ENCODE data around the gene MYRIP.
"Not testable (repeated sequence)": the region's sequence is repeated elsewhere in the genome, so short reads cannot be mapped to it uniquely, and the experiment has no call there.

MYRIP gene

GRCh38 chr3:39808467-39809180 lies 785 bp upstream of the MYRIP start:
- no peak for DNase-seq (ENCODE audit: low read depth)

GRCh38 chr3:39809995-39810595 lies 686 bp downstream of the MYRIP start:
- DNase-seq (ENCODE audit: low read depth), result no peak

GRCh38 chr3:39810647-39811161 lies 1.3 kb downstream of the MYRIP start:
- DNase-seq (ENCODE audit: low read depth), result no peak

- DNase-seq (ENCODE audit: low read depth), result no peak
Observed at GRCh38 chr3:39811561-39811960, 2.2 kb downstream of the MYRIP start.

GRCh38 chr3:39812537-39812936 lies 3.1 kb downstream of the MYRIP start:
- no peak for DNase-seq (ENCODE audit: low read depth)

GRCh38 chr3:39814007-39814406 lies 4.6 kb downstream of the MYRIP start:
- peak; percentile 9 for DNase-seq (ENCODE audit: low read depth)

- DNase-seq (ENCODE audit: low read depth), result no peak
Observed at GRCh38 chr3:39819899-39820298, 10.5 kb downstream of the MYRIP start.

- DNase-seq (ENCODE audit: low read depth), result not testable (repeated sequence)
Observed at GRCh38 chr3:39833764-39834163, 24.4 kb downstream of the MYRIP start.

GRCh38 chr3:39839484-39839883 lies 30.1 kb downstream of the MYRIP start:
- no peak for DNase-seq (ENCODE audit: low read depth)

GRCh38 chr3:39843440-39843839 lies 34.0 kb downstream of the MYRIP start:
- DNase-seq (ENCODE audit: low read depth), result no peak

- DNase-seq (ENCODE audit: low read depth), result no peak
Observed at GRCh38 chr3:39848365-39848764, 39.0 kb downstream of the MYRIP start.

GRCh38 chr3:39849992-39850715 lies 40.7 kb downstream of the MYRIP start:
- no peak for DNase-seq (ENCODE audit: low read depth)

- DNase-seq (ENCODE audit: low read depth), result no peak
Observed at GRCh38 chr3:39850716-39851032, 41.3 kb downstream of the MYRIP start.

GRCh38 chr3:39855517-39855916 lies 46.1 kb downstream of the MYRIP start:
- DNase-seq (ENCODE audit: low read depth), result no peak

GRCh38 chr3:39869890-39870289 lies 60.5 kb downstream of the MYRIP start:
- no peak for DNase-seq (ENCODE audit: low read depth)

- no peak for DNase-seq (ENCODE audit: low read depth)
Observed at GRCh38 chr3:39870706-39871105, 61.3 kb downstream of the MYRIP start.

GRCh38 chr3:39879581-39879980 lies 70.2 kb downstream of the MYRIP start:
- no peak for DNase-seq (ENCODE audit: low read depth)

GRCh38 chr3:39882111-39882510 lies 72.7 kb downstream of the MYRIP start:
- no peak for DNase-seq (ENCODE audit: low read depth)

- no peak for DNase-seq (ENCODE audit: low read depth)
Observed at GRCh38 chr3:39892068-39892467, 82.7 kb downstream of the MYRIP start.

GRCh38 chr3:39896184-39896583 lies 86.8 kb downstream of the MYRIP start:
- DNase-seq (ENCODE audit: low read depth), result no peak

- no peak for DNase-seq (ENCODE audit: low read depth)
Observed at GRCh38 chr3:39900462-39901002, 91.1 kb downstream of the MYRIP start.

GRCh38 chr3:39903253-39903652 lies 93.8 kb downstream of the MYRIP start:
- DNase-seq (ENCODE audit: low read depth), result no peak

- no peak for DNase-seq (ENCODE audit: low read depth)
Observed at GRCh38 chr3:39905788-39906187, 96.4 kb downstream of the MYRIP start.
